Measurements from ENCODE around the gene OR14A16. TPM values are rescaled to one million over a fixed set of nuclear protein-coding genes. Genes with fewer than 3 reads are reported as not detected.

OR14A16 gene
- total RNA-seq, 2 donors from 2014 or later, result not detected

- no peak overlapping the region for H3K4me3 ChIP-seq
Observed at GRCh38 chr1:247769603-247770002, 54.3 kb downstream of the OR14A16 start.

More at GRCh38 chr1:247769603-247770002, 54.3 kb downstream of the OR14A16 start:
- no peak overlapping the region for H3K27ac ChIP-seq
- no peak overlapping the region for H3K9ac ChIP-seq (ENCODE audit: low read depth in 2 of 2, low read length in 2 of 2)
- H3K4me1 ChIP-seq, result no peaks in the 10 kb centered on the region
- no peaks in the 10 kb centered on the region for H3K36me3 ChIP-seq
- DNase-seq, result no peak
- no peak for TF ChIP-seq CTCF (IDR thresholded peaks at IDR 0.05)
- H3K27me3 ChIP-seq, result no peaks in the 10 kb centered on the region
- no peaks in the 10 kb centered on the region for H3K9me3 ChIP-seq
- intact Hi-C loops (cut with DNase I), result no loop called here

Other genes with a start within 250 kb of the OR14A16 start
- gene OR2G2, start 235.8 kb downstream of the OR14A16 start, total RNA-seq, result not detected
- not detected for gene OR2G3, start 218.5 kb downstream of the OR14A16 start, total RNA-seq
- not detected for gene OR13G1, start 144.4 kb downstream of the OR14A16 start, total RNA-seq
- not detected for gene OR6F1, start 107.5 kb downstream of the OR14A16 start, total RNA-seq
- not detected for gene OR14K1, start 85.5 kb downstream of the OR14A16 start, total RNA-seq
- not detected for gene OR14A2, start 76.0 kb downstream of the OR14A16 start, total RNA-seq
- not detected for gene OR1C1, start 63.6 kb downstream of the OR14A16 start, total RNA-seq
- not detected for gene OR11L1, start 17.8 kb upstream of the OR14A16 start, total RNA-seq
- 1 to 10 TPM; 2.4 to 3.6 TPM for gene TRIM58, start 33.1 kb upstream of the OR14A16 start, total RNA-seq
- under 1 TPM; 0.82 to 0.96 TPM for gene OR2W3, start 71.5 kb upstream of the OR14A16 start, total RNA-seq
- not detected for gene OR2T8, start 96.1 kb upstream of the OR14A16 start, total RNA-seq
- gene OR2AJ1, start 100.8 kb upstream of the OR14A16 start, total RNA-seq, result not detected
- gene OR2L8, start 124.7 kb upstream of the OR14A16 start, total RNA-seq, result not detected
- not detected for gene OR2AK2, start 141.1 kb upstream of the OR14A16 start, total RNA-seq
- gene OR2L5, start 189.5 kb upstream of the OR14A16 start, total RNA-seq, result not detected
- gene OR2L2, start 206.0 kb upstream of the OR14A16 start, total RNA-seq, result under 1 TPM in 1 of 2 donors, not detected in 1; 0.10 TPM
- not detected for gene OR2L3, start 222.7 kb upstream of the OR14A16 start, total RNA-seq

All from colonic mucosa (tissue), 4 donors.